ENCODE measurements around the gene DTX4. TPM values are rescaled to one million over a fixed set of nuclear protein-coding genes. Genes with fewer than 3 reads are reported as not detected.

DTX4 gene
- total RNA-seq, 1 donor from 2014 or later: 16.1 TPM

- H3K9me3 ChIP-seq (ENCODE audit: insufficient read depth, low read depth, low read length): no peaks in the 10 kb centered on the region
- Mint-ChIP-seq H3K9me3 (ENCODE audit: unreplicated experiment) (no peaks in the 10 kb centered on the region), H3K27me3 (ENCODE audit: low read depth, unreplicated experiment) (peaks cover 6% of the 10 kb centered on the region), H3K36me3 (ENCODE audit: low read depth, unreplicated experiment) (peaks cover 2% of the 10 kb centered on the region), H3K27ac (ENCODE audit: unreplicated experiment) (peak overlapping the region; percentile 85), H3K4me1 (ENCODE audit: low read depth, unreplicated experiment) (peaks cover 9% of the 10 kb centered on the region), H3K4me3 (ENCODE audit: unreplicated experiment) (peak overlapping the region; percentile 97)
- H3K36me3 ChIP-seq (ENCODE audit: insufficient read depth, low read length): no peaks in the 10 kb centered on the region
- peak overlapping the region; percentile 80 for H3K9ac ChIP-seq (ENCODE audit: low read length)
- H3K27ac ChIP-seq (ENCODE audit: low read depth, low read length): peak overlapping the region; percentile 78
- H3K79me2 ChIP-seq (ENCODE audit: insufficient read depth, low read length): peaks cover 3% of the 10 kb centered on the region
- H4K20me1 ChIP-seq (ENCODE audit: insufficient read depth, low read length): no peaks in the 10 kb centered on the region
- TF ChIP-seq CTCF (IDR thresholded peaks at IDR 0.05; ENCODE audit: insufficient read depth, low read depth, low read length) (no peak), EZH2 (IDR thresholded peaks at IDR 0.05; ENCODE audit: insufficient read depth, low read length) (no peak)
- DNase-seq (ENCODE audit: low read depth) (peak; percentile 66), FAIRE-seq (peak; percentile 47)
- peaks cover 15% of the 10 kb centered on the region for H3K4me1 ChIP-seq (ENCODE audit: insufficient read depth, low read length)
- H3K4me3 ChIP-seq (ENCODE audit: insufficient read depth, low read depth, low read length): peak overlapping the region; percentile 87
- H2AFZ ChIP-seq (ENCODE audit: low read depth, low read length): peak overlapping the region; percentile 68
- no peaks in the 10 kb centered on the region for H3K27me3 ChIP-seq (ENCODE audit: insufficient read depth, low read length)
- H3K4me2 ChIP-seq (ENCODE audit: low read length): peak overlapping the region; percentile 95
Measured at GRCh38 chr11:59141673-59142460, 30.1 kb upstream of the DTX4 start.

- Histone ChIP-seq H4K20me1 (ENCODE audit: insufficient read depth, low read length) (no peaks in the 10 kb centered on the region), H3K4me3 (ENCODE audit: insufficient read depth, low read depth, low read length) (peak within 1 kb of the TSS; percentile 87), H3K79me2 (ENCODE audit: insufficient read depth, low read length) (peaks cover 3% of the 10 kb centered on the region), H3K36me3 (ENCODE audit: insufficient read depth, low read length) (no peaks in the 10 kb centered on the region), H3K9ac (ENCODE audit: low read length) (peak within 1 kb of the TSS; percentile 80), H3K27ac (ENCODE audit: low read depth, low read length) (peak within 1 kb of the TSS; percentile 78), H3K4me1 (ENCODE audit: insufficient read depth, low read length) (peaks cover 15% of the 10 kb centered on the region), H3K4me2 (ENCODE audit: low read length) (peak within 1 kb of the TSS; percentile 95), H3K27me3 (ENCODE audit: insufficient read depth, low read length) (no peaks in the 10 kb centered on the region), H2AFZ (ENCODE audit: low read depth, low read length) (peak within 1 kb of the TSS; percentile 68), H3K9me3 (ENCODE audit: insufficient read depth, low read depth, low read length) (no peaks in the 10 kb centered on the region)
- Mint-ChIP-seq H3K4me1 (ENCODE audit: low read depth, unreplicated experiment) (peaks cover 9% of the 10 kb centered on the region), H3K4me3 (ENCODE audit: unreplicated experiment) (peak within 1 kb of the TSS; percentile 97), H3K36me3 (ENCODE audit: low read depth, unreplicated experiment) (peaks cover 5% of the 10 kb centered on the region), H3K9me3 (ENCODE audit: unreplicated experiment) (no peaks in the 10 kb centered on the region), H3K27me3 (ENCODE audit: low read depth, unreplicated experiment) (peaks cover 4% of the 10 kb centered on the region), H3K27ac (ENCODE audit: unreplicated experiment) (peak within 1 kb of the TSS; percentile 85)
- DNase-seq (ENCODE audit: low read depth) (peak; percentile 84), FAIRE-seq (no peak)
- TF ChIP-seq EZH2 (IDR thresholded peaks at IDR 0.05; ENCODE audit: insufficient read depth, low read length) (no peak), CTCF (IDR thresholded peaks at IDR 0.05; ENCODE audit: insufficient read depth, low read depth, low read length) (no peak)
Measured at GRCh38 chr11:59142530-59143507, 29.1 kb upstream of the DTX4 start, which contains the start of gene FAM111A. TSS of gene FAM111A (plus strand) at chr11:59142856. CDS start at chr11:59148873, 6,017 bp downstream.

Measured in astrocyte (in vitro differentiated cells and primary cell).